GM19351 (cell line): ENCODE data around the gene A2ML1.
A peak's percentile ranks its signal among the peaks of the same experiment; 100 is the strongest.
"Not testable (repeated sequence)": the region's sequence is repeated elsewhere in the genome, so short reads cannot be mapped to it uniquely, and the experiment has no call there.

Source experiments
- ATAC-seq: cut with Tn5 transposase; IDR thresholded peaks from one replicate; pipeline ENCODE4 v1.9.1; 2021; ENCODE audit warnings: mild to moderate bottlenecking, moderate library complexity; ENCODE audit not compliant: unreplicated experiment

Gene A2ML1

GRCh38 chr12:8903646-8904045 is 81.2 kb downstream of the A2ML1 start:
- no peak for ATAC-seq

DNA sequence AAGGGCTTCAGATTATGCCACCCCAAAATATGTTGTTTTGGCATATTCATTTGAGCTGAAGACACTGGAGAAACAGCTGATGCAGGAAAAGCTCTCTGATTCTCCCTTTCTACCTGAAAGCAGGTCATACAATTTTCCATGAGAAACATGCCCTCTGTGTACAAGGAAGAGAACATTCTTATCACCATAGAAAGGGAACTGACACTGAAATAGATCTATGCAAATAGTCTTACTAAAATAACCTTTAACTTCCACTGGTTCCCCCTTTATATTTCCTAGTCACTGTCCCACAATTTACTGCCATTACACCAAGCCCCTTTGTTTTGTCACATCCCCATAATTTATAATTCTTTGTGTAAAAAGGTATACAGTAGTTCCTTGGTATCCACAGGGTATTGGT is 82.2 kb downstream of the A2ML1 start:
- ATAC-seq = no peak

- ATAC-seq = no peak
Measured at GRCh38 chr12:8905546-8905945, 83.1 kb downstream of the A2ML1 start.

DNA sequence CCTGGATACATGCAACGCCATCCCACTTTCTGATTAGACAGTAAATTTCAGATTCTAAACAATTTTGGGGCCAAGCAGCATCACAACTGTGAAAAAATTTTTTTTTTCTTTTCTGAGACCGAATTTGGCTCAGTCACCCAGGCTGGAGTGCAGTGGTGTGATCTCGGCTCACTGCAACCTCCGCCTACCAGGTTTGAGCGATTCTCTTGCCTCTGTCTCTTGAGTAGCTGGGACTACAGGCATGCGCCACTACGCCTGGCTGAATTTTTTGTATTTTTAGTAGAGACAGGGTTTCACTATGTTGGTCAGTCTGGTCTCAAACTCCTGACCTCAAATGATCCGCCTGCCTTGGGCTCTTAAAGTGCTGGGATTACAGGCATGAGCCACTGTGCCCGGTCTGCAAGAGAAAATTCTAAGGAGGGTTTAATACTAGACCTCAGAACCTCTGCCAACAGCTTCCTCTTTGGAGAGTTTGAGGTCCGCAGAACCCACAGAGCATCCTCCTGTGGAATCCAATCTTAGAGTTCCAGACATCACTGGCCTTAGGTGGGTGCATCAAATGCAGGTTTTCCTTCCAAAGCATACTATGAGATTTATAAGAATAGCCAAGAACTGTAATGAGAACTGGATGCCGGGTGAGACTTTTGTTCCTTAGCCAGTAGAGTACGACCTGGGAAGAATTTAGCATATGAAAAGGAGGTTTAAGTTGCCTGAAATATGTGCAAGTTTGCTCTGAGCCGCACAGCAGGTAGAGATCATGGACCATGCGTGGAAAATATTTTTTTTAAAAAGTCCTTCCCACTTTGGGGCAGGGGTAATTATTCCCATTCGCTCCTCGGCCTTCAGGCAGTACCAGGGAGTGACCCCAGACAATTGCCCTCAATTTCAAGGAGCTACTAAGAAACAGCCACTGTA is 84.1 kb downstream of the A2ML1 start:
- no peak for ATAC-seq

DNA sequence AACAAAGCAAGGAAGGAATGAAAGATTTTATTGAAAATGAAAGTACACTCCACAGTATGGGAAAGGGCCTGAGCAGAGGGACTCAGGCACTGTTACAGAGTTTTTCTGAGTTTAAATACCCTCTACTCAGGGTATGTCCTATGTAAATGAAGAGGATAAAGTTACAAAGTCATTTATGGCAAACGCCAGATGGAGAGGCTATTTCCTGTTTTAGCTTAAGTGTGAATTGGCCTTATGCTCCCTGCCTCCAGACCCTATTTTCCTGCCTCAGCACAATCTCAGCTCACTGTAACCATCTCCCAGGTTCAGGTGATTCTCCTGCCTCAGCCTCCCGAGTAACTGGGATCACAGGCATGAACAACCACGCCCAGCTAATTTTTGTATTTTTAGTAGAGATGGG is 85.1 kb downstream of the A2ML1 start:
- no peak for ATAC-seq

DNA sequence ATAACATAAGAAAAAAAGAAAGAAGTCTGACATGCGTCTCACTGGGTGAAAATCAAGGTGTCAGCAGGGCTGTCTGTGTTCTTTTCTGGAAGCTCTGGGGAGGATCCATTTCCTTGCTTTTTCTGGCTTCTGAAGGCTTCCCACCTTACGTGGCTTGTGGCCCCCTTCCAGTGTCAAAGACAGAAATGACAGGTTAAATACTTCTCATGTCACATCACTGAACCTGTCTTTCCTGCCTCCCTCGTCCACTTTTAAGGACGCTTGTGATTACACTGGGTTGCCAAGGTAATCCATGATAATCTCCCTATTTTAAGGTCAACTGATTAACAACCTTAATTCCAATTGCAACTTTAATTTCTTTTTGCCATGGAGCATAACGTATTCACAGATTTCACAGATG is 87.3 kb downstream of the A2ML1 start:
- no peak for ATAC-seq

- ATAC-seq = no peak
Measured at GRCh38 chr12:8911606-8912268, 89.3 kb downstream of the A2ML1 start.

DNA sequence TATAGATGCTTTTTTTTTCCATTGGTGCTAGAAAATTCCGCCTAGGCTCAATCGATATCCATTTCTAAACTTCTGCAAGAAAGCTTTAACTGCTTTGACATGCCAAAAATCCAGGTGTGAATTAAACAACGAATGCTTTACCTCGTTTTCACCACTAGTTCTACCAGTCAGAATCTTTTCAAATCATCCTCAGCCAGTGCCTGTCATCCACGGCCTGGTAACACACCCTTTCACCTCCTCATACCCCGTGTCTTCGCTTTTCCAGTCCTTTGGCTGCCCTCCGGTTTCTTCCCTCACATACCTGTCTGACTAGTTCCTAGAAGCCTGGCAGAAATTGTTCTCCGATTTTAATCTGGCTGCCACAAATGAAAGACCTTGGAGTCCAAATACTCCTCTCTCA is 90.5 kb downstream of the A2ML1 start:
- no peak for ATAC-seq

- no peak for ATAC-seq
Measured at GRCh38 chr12:8913702-8914032, 91.2 kb downstream of the A2ML1 start.

DNA sequence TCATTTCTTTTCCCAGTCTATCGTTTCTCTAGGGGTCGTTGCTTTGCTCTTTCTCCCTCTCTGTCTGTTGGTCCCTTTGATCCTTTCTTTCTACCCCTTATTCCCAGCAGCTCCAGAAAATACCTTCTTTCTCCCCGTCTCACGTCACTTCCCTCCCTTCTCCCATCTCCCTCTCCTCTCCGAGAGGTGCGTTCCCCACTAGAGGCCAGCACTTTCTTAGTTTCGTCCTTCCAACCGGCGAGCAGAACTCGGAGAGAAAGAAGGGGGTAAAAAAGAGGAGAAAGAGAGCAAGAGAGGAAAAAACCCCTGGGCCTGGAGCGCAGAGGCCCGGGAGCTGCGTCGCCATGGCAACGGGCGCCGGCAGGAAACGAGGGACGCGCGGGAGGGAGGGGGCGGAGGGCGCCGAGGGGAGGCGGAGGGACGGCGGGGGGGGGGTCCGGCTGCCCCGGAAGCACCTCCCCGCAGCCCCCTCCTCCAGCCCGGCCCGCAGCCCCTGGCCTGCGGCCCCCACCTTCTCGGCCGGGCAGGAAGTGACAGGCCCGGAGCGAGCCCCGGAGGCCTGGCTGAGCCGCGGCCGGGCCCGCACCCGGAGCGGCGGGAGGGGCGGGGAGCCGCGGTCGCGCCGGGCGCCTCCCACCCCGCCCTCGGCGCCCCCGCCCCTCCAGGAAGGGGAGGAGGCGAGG is 91.8 kb downstream of the A2ML1 start, which contains the start of gene PHC1:
TSS of gene PHC1 (plus strand) at position 477 of the 683 bp plus-strand sequence. CDS start 3,169 bp downstream, outside the sequence.
- peak; percentile 62 for ATAC-seq

DNA sequence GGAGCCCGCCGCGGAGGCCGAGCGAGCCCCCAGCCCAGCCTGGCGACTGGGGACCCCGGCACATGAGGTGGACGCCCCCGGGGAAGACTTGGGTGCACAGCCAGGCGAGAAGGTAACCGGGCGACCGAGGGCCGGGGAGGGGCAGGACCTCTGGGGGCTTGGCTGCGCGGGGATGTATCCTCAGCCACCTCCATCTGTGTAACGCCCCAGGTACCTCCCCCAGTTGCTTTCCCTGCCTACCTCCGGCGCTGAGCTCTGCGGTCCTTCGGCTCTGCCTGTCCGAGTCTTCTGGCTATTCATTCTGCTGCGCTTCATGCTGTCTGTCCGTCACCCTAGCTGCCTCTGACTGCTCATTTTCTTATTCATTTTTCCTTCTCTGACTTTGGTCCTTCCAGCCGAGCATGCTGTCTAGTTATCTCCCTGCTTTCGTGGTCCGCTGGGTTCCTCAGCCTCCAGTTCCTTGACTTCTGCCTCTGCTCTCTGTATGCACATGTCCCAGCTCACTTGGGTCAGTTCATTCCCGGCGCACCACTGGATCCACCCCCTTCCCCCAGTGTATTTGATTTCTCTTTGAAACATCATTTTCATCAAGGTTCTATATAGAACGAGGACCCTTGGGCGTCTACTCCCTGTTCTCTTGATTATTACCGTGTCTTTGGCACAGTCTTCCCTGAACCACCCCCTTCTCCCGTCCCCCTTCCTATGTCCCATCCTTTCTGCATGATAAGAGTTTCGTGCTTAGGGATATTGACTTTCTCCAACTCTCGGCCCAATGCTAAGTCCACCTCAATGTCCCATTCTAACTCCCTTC is 92.5 kb downstream of the A2ML1 start:
- peak; percentile 80 for ATAC-seq

DNA sequence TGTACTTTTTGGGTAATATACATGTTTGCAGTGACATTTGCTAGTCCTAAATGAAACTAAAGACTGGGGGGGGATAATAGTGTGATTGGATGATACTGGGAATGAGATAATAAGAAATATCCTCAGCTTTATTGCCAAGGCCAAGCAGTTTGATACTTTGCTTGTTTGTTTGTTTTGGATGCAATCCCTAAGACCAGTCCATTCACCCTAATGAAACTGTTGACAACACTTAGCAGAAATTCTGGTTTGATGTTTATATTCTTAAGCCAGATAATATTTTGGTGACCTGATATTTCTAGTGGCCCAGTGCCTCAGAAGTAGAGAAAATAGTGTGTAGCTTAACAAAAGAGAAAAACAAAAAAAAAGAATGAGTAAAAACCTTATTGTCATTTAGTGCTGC is 93.7 kb downstream of the A2ML1 start:
- no peak for ATAC-seq

- ATAC-seq = no peak
Measured at GRCh38 chr12:8917031-8917430, 94.6 kb downstream of the A2ML1 start.

GRCh38 chr12:8917751-8918150 is 95.3 kb downstream of the A2ML1 start:
- no peak for ATAC-seq

- not testable (repeated sequence) for ATAC-seq
Measured at GRCh38 chr12:8919643-8920042, 97.2 kb downstream of the A2ML1 start.

GRCh38 chr12:8922544-8922943 is 100.1 kb downstream of the A2ML1 start:
- ATAC-seq = no peak
